ENCODE results near the gene FZR1.

Gene FZR1

GRCh38 chr19:3524078-3524842 is 18.1 kb downstream of the FZR1 start:
- TF ChIP-seq CTCF (IDR thresholded peaks at IDR 0.05), result no peak
- peaks cover 3% of the 10 kb centered on the region for H3K27me3 Mint-ChIP-seq (ENCODE audit: low read depth, poor library complexity)
- peaks cover 15% of the 10 kb centered on the region for H3K4me1 Mint-ChIP-seq
- peak overlapping the region; percentile 68 for H3K27ac Mint-ChIP-seq
- no peak overlapping the region for H3K4me3 Mint-ChIP-seq
- no peaks in the 10 kb centered on the region for H3K9me3 Mint-ChIP-seq
- H3K36me3 Mint-ChIP-seq (ENCODE audit: low read depth), result peaks cover 26% of the 10 kb centered on the region
- DNase-seq, result no peak

DNA sequence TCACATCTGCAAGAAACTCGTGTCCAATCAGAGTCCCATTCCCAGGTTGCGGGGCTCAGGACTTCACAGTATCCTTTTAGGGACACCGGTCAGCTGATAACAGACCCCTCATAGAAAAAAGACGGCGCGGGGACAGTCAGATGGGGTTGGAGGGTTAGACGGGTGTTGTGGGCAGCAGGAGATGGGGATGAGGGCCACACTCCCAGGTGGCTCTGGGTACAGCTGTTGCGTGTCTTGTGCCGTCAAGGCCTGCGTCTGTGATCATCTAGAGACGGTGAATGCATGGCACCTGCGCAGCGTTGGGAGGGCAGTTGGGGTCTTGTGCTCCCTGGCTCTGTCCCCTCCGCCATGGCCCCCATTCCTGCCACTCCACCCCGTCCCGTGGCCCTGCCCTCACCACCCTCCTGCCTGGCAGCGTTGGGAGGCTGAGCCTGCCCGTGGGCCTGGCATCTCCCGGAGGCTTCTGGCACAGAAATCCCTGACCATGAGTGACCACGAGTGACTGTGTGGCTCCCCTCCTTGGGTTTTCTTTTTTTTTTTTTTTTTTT is 18.9 kb downstream of the FZR1 start:
- no peak overlapping the region for H3K4me3 Mint-ChIP-seq
- peaks cover 15% of the 10 kb centered on the region for H3K4me1 Mint-ChIP-seq
- no peak overlapping the region for H3K27ac Mint-ChIP-seq
- H3K9me3 Mint-ChIP-seq, result no peaks in the 10 kb centered on the region
- peaks cover 3% of the 10 kb centered on the region for H3K27me3 Mint-ChIP-seq (ENCODE audit: low read depth, poor library complexity)
- H3K36me3 Mint-ChIP-seq (ENCODE audit: low read depth), result peaks cover 26% of the 10 kb centered on the region
- no peak for TF ChIP-seq CTCF (IDR thresholded peaks at IDR 0.05)
- no peak for DNase-seq

DNA sequence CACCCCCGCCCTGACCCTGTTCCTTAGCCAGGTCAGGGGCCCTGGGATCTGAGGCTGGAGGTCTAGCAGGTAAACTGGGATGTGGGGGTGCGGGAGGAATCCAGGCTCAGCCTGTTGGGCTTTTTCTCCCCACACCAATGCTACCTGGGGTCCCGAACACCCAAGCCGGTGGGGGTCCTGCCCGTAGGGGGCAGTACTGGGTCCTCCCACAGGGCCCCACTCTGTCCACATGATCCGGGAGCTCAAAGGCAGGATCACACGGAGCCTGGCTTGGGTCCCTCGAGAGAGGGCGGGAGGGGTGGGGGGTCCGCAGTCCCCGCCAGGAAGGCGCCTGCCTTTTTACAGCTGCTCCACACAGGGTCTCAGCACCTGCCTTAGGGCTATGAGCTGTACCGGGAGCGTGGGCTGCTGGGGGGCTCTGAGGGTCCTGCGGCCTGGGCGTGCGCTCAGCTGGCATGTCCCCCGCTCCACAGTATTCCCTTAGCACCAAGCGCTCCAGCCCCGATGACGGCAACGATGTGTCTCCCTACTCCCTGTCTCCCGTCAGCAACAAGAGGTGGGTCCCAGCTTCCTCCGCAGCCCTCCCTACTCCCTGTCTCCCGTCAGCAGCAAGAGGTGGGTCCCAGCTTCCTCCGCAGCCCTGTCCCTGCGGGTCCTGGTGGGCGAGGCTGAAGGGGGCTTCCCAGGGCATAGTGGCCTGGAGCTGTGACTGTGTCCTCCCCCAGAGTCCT is 20.6 kb downstream of the FZR1 start:
- peaks cover 17% of the 10 kb centered on the region for H3K36me3 Mint-ChIP-seq (ENCODE audit: low read depth)
- H3K27me3 Mint-ChIP-seq (ENCODE audit: low read depth, poor library complexity), result peaks cover 3% of the 10 kb centered on the region
- peak; percentile 13 for TF ChIP-seq CTCF (IDR thresholded peaks at IDR 0.05)
- H3K4me1 Mint-ChIP-seq, result peaks cover 10% of the 10 kb centered on the region
- H3K4me3 Mint-ChIP-seq, result no peak overlapping the region
- no peaks in the 10 kb centered on the region for H3K9me3 Mint-ChIP-seq
- no peak overlapping the region for H3K27ac Mint-ChIP-seq
- DNase-seq, result no peak

- Mint-ChIP-seq H3K4me1 (peaks cover 10% of the 10 kb centered on the region), H3K4me3 (no peak overlapping the region), H3K27ac (no peak overlapping the region), H3K9me3 (no peaks in the 10 kb centered on the region), H3K36me3 (ENCODE audit: low read depth) (peaks cover 13% of the 10 kb centered on the region), H3K27me3 (ENCODE audit: low read depth, poor library complexity) (peaks cover 3% of the 10 kb centered on the region)
- TF ChIP-seq CTCF (IDR thresholded peaks at IDR 0.05), result no peak
- no peak for DNase-seq
Measured at GRCh38 chr19:3527238-3527910, 21.3 kb downstream of the FZR1 start.

GRCh38 chr19:3528080-3528479 is 22.0 kb downstream of the FZR1 start:
- DNase-seq, result no peak
- TF ChIP-seq CTCF (IDR thresholded peaks at IDR 0.05), result no peak
- Mint-ChIP-seq H3K9me3 (no peaks in the 10 kb centered on the region), H3K36me3 (ENCODE audit: low read depth) (peaks cover 13% of the 10 kb centered on the region), H3K4me1 (peaks cover 10% of the 10 kb centered on the region), H3K27me3 (ENCODE audit: low read depth, poor library complexity) (peaks cover 3% of the 10 kb centered on the region), H3K4me3 (no peak overlapping the region), H3K27ac (no peak overlapping the region)

Data from nephron progenitor cell (in vitro differentiated cells).